NCI-H526 treated with DMSO at 0.1 percent for 48 hours (cell line): ENCODE results near the gene KLHDC10.
"Not testable (repeated sequence)": the region's sequence is repeated elsewhere in the genome, so short reads cannot be mapped to it uniquely, and the experiment has no call there.

Experiments
- DNase-seq: peaks from one replicate; lab custom pipeline; 2025; lab: John Stamatoyannopoulos, UW

KLHDC10 gene

GRCh38 chr7:130079846-130080394, 9.6 kb downstream of the KLHDC10 start:
- no peak for DNase-seq

- not testable (repeated sequence) for DNase-seq
Observed at GRCh38 chr7:130083497-130083896, 13.2 kb downstream of the KLHDC10 start.

- DNase-seq: no peak
Observed at GRCh38 chr7:130084037-130084875, 13.9 kb downstream of the KLHDC10 start.

GRCh38 chr7:130085235-130085634, 14.9 kb downstream of the KLHDC10 start:
- DNase-seq: not testable (repeated sequence)

- DNase-seq: no peak
Observed at GRCh38 chr7:130086938-130087337, 16.6 kb downstream of the KLHDC10 start.

GRCh38 chr7:130087364-130087763, 17.0 kb downstream of the KLHDC10 start:
- DNase-seq: no peak

GRCh38 chr7:130090745-130091532, 20.6 kb downstream of the KLHDC10 start:
- no peak for DNase-seq

GRCh38 chr7:130091999-130092398, 21.7 kb downstream of the KLHDC10 start:
- DNase-seq: no peak

GRCh38 chr7:130092598-130092997, 22.3 kb downstream of the KLHDC10 start:
- no peak for DNase-seq

- DNase-seq: no peak
Observed at GRCh38 chr7:130095812-130096211, 25.5 kb downstream of the KLHDC10 start.

- DNase-seq: no peak
Observed at GRCh38 chr7:130096243-130096827, 26.0 kb downstream of the KLHDC10 start.

- DNase-seq: no peak
Observed at GRCh38 chr7:130099331-130099730, 29.0 kb downstream of the KLHDC10 start.

GRCh38 chr7:130102588-130102987, 32.3 kb downstream of the KLHDC10 start:
- DNase-seq: no peak

GRCh38 chr7:130107949-130108674, 37.8 kb downstream of the KLHDC10 start:
- DNase-seq: no peak

GRCh38 chr7:130108809-130109208, 38.5 kb downstream of the KLHDC10 start:
- DNase-seq: no peak

GRCh38 chr7:130112093-130112492, 41.8 kb downstream of the KLHDC10 start:
- DNase-seq: no peak

GRCh38 chr7:130112662-130113425, 42.5 kb downstream of the KLHDC10 start:
- DNase-seq: no peak

- DNase-seq: not testable (repeated sequence)
Observed at GRCh38 chr7:130113426-130113805, 43.1 kb downstream of the KLHDC10 start.

- DNase-seq: no peak
Observed at GRCh38 chr7:130113887-130114286, 43.6 kb downstream of the KLHDC10 start.

- no peak for DNase-seq
Observed at GRCh38 chr7:130114374-130114773, 44.0 kb downstream of the KLHDC10 start.

- no peak for DNase-seq
Observed at GRCh38 chr7:130114776-130115175, 44.4 kb downstream of the KLHDC10 start.
